ENCODE measurements around the gene PORCN.
"Not testable (repeated sequence)": the region's sequence is repeated elsewhere in the genome, so short reads cannot be mapped to it uniquely, and the experiment has no call there.

PORCN gene

GRCh38 chrX:48555731-48556325, 47.0 kb downstream of the PORCN start:
- DNase-seq = not testable (repeated sequence)

- DNase-seq = no peak
Measured at GRCh38 chrX:48558271-48558670, 49.5 kb downstream of the PORCN start.

GRCh38 chrX:48559636-48560035, 50.8 kb downstream of the PORCN start:
- DNase-seq = no peak

- no peak for DNase-seq
Measured at GRCh38 chrX:48560056-48560455, 51.3 kb downstream of the PORCN start.

GRCh38 chrX:48560681-48561080, 51.9 kb downstream of the PORCN start:
- no peak for DNase-seq

- DNase-seq = peak; percentile 71
Measured at GRCh38 chrX:48569958-48570357, 61.2 kb downstream of the PORCN start.
